Measurements from ENCODE around the gene HACD3.
"Not testable (repeated sequence)": the region's sequence is repeated elsewhere in the genome, so short reads cannot be mapped to it uniquely, and the experiment has no call there.

Gene HACD3

GRCh38 chr15:65530318-65531111, at the start of gene HACD3:
Gene HACD3 (plus strand): TSS chr15:65530463. CDS start chr15:65530632, 169 bp downstream.
- DNase-seq: peak; percentile 95

GRCh38 chr15:65484876-65485275, 45.4 kb upstream of the HACD3 start:
- no peak for DNase-seq

GRCh38 chr15:65494076-65494475, 36.2 kb upstream of the HACD3 start:
- no peak for DNase-seq

GRCh38 chr15:65509321-65509720, 20.9 kb upstream of the HACD3 start:
- DNase-seq: no peak

GRCh38 chr15:65512189-65512588, 18.1 kb upstream of the HACD3 start:
- DNase-seq: no peak

- DNase-seq: peak; percentile 3
These were observed 17.4 kb upstream of the HACD3 start for GRCh38 chr15:65512807-65513416.

- peak; percentile 94 for DNase-seq
These were observed 13.0 kb upstream of the HACD3 start, which contains the start of gene DPP8 for GRCh38 chr15:65516997-65517865. Gene DPP8 (minus strand): TSS chr15:65517689. CDS start chr15:65512553, 5,136 bp downstream.

GRCh38 chr15:65517866-65518207, 12.4 kb upstream of the HACD3 start:
- no peak for DNase-seq

GRCh38 chr15:65518633-65519285, 11.5 kb upstream of the HACD3 start:
- no peak for DNase-seq

- DNase-seq: no peak
These were observed 8.9 kb upstream of the HACD3 start for GRCh38 chr15:65521350-65521749.

- DNase-seq: no peak
These were observed 6.0 kb upstream of the HACD3 start for GRCh38 chr15:65524226-65524625.

- DNase-seq: no peak
These were observed 4.6 kb upstream of the HACD3 start for GRCh38 chr15:65525622-65526021.

- DNase-seq: no peak
These were observed 1.7 kb upstream of the HACD3 start for GRCh38 chr15:65528461-65529060.

GRCh38 chr15:65529762-65530317, 423 bp upstream of the HACD3 start:
- no peak for DNase-seq

GRCh38 chr15:65532738-65533051, 2.4 kb downstream of the HACD3 start:
- no peak for DNase-seq

- no peak for DNase-seq
These were observed 2.9 kb downstream of the HACD3 start for GRCh38 chr15:65533057-65533756.

- no peak for DNase-seq
These were observed 4.9 kb downstream of the HACD3 start for GRCh38 chr15:65535192-65535591.

GRCh38 chr15:65540314-65540713, 10.1 kb downstream of the HACD3 start:
- no peak for DNase-seq

GRCh38 chr15:65541231-65541820, 11.1 kb downstream of the HACD3 start:
- DNase-seq: no peak

- no peak for DNase-seq
These were observed 17.6 kb downstream of the HACD3 start for GRCh38 chr15:65547841-65548240.

GRCh38 chr15:65549288-65549687, 19.0 kb downstream of the HACD3 start:
- DNase-seq: not testable (repeated sequence)

All from CD4-positive, alpha-beta T cell treated with Interleukin-17A for 4 hours (primary cell).